GM18873 (cell line): ENCODE measurements around the gene DLX2.

Experiments used
- ATAC-seq: cut with Tn5 transposase; IDR thresholded peaks from one replicate; pipeline ENCODE4 v1.9.1; 2021; ENCODE audit warnings: mild to moderate bottlenecking, moderate library complexity, moderate number of reproducible peaks; ENCODE audit not compliant: unreplicated experiment, low FRiP score

DLX2 gene

DNA sequence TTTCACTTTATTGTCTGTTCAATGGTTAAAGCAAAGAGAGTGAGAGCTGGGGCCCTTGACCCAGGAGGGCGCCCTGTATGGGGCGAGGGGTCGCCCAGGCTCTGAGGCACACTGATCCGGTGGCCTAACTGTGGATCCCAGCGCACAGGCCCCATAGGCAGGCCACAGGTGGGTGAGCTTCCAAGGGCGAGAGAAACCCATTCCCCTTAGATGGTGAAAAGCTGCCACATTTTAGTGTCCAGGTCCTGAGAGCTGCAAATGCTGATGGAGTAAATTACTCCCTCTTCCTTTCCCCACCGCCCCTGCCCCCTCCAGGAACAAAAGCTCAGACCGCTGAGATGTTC is 5.9 kb upstream of the DLX2 start:
- no peak for ATAC-seq

DNA sequence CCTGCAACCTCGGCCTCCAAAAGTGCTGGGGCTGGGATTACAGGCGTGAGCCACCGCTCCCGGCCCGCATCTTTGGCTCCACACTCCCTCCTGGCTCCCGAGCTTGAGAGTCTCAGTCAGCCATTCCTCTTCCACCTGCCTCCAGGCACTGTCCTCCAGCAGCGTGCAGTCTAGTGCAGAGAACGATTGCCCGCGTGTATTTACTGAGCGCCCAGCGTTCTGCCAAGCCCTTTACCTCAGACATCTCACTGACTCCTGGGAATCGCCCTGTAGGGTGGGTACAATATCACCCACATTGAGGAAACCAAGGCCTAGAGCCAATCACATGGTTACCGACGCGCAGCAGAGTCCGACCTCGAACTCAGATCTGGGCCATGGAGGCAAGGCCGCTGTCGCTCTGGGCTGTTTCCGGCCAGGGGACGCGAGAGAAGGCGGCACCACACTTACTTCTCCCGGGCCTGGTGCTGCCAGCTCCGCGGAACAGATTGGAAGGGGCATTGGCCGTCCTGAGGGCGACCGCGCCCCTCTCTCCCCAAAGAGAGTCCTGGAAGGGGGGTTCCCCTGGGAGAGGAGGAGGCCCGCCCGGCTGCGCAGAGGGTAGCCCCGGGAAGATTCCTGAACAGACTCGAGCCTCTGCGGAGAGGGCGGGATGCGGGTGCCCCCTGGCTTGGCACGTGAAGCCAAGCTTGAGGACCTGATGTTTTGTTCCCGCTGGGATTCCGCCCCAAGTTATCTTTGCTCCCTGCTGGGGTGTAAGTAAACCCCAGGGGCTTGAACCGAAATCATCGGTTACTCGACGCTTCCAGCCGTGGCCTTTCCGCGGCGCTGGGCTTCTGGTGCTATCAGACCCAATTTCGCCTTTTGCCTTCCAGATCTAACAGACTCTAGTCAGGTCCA is 5.2 kb upstream of the DLX2 start:
- ATAC-seq = no peak

DNA sequence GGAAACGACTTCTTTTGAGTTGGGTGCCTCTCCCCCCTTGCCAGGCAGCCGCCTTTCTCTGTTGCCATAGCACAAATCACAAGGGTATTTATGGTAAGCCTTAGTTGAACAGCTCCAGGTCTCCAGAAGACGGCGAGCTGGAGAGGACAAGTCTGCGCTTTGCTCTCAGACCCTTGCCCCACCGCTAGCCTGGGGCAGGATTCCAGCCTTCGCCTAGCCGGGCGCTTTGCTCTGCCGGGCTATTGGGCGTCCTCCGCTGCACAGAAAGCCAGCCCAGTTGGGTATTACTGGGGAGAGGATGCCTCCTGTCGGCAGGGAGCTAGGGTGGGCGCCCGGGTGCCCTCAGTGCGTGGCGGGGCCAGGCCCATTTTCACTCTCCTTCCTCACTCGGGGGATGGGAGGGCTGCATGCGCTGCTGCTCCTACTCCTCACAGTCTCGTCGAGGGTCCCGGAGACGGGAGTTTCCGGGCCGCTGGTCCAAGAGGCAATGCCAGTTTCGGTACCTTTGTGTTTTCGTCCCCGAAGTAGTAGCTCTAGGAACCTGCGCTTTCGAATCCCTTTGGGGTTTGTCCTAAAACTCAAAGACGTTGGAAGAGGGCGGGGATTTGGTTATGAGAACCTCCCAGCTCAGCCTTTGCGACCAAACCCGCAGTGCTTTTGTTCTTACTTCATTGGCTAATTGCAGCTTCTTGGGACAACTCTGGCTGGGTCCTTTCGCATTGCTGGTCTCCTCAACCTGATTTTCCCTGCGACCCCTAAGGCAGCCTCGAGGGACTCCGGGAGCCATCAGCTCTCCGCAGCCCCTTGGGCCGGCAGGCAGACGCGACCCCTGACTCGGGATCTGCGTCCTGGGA is 3.6 kb upstream of the DLX2 start:
- no peak for ATAC-seq

DNA sequence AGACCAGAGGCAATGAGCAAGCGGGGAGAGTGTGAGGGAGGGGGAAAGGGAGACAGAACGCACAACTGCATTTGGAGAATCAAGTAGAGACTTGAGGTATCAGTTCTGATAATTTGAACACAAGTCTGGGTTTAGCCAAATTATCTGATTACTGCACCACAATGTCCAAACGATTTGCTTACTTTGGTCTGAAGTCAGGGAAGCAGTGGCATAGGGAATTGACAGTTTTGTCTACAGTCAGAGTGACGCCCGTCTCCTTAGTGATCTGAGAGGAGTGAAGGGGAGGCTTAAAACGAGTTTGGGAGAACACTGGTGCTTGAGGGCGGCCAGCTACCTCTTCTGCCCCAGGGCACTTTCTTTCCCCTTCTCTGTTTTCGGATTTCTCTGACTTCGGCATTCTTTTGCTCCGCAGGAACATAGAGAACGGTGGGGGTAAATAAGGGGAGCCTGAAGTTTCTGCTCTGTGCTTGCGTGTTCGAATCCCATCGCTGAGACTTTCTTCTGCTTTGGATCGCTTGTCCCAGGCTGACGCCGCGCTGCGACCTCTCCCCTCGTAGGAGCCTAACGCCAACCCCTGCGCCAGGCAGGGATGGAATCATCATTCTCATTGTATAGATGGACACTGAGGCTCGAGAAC is 2.9 kb upstream of the DLX2 start:
- no peak for ATAC-seq

DNA sequence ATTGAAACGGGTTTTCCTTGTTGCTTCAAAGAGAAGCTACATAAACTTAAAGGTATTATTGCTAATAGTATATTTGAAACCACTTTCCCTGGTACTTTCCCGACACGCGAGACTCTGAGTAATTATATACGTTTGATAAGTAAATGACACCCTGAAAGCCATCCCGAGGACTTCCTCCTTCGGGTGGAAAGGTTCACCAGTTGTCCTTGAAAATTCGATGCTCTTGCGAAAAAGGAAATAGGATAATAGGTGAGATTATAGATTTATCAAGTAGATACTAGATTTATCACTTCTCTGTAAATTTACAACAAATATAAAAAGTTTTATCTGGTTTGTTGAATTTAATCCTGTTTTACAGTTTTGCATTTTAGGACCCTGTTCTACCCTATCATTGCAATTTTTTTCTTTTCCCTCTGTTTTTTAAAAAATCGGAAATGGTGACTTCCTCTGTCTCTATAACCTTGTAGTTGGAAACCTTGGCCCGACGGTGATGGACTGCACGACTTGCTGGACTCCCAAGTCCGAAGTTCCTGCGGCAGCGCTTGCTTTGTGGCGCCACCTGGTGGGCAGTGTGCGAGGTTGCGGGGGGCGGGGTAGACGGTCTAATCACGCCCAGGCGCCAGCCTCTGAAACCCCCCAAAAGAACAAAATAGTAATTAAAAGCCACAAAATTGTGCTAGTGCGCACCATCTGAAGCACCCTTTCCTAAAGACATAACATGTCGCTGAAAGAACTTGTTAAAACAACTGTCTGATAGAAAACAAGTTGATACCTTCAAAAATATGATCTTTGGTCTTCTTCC is 972 bp upstream of the DLX2 start:
- no peak for ATAC-seq

DNA sequence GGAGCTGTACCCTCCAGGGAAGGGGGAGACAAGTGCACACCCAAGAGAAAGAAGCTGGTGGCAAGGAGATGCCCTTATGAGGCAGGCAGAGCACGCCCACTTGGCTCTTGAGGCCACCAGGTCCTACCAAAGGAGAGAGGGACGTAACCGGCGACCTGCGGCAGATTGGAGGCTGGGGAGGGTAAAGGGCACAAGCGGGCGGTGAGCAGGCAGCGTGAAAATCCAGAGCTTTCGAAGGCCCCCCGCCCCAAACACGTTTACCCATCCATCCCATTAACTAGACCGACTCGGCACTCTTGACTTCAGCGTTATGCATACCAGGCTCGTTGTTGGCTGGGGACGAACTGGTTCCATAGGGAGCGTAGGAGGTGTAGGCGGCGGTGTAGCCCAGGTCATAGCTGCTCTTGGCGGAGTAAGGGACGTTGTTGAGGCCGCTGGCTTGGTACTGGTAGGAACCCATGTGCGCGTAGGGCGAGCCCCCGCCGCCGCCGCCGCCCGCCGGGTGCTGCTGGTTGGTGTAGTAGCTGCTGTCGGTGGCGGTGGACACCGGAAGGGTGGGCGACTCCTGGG is 794 bp downstream of the DLX2 start:
- ATAC-seq = no peak

DNA sequence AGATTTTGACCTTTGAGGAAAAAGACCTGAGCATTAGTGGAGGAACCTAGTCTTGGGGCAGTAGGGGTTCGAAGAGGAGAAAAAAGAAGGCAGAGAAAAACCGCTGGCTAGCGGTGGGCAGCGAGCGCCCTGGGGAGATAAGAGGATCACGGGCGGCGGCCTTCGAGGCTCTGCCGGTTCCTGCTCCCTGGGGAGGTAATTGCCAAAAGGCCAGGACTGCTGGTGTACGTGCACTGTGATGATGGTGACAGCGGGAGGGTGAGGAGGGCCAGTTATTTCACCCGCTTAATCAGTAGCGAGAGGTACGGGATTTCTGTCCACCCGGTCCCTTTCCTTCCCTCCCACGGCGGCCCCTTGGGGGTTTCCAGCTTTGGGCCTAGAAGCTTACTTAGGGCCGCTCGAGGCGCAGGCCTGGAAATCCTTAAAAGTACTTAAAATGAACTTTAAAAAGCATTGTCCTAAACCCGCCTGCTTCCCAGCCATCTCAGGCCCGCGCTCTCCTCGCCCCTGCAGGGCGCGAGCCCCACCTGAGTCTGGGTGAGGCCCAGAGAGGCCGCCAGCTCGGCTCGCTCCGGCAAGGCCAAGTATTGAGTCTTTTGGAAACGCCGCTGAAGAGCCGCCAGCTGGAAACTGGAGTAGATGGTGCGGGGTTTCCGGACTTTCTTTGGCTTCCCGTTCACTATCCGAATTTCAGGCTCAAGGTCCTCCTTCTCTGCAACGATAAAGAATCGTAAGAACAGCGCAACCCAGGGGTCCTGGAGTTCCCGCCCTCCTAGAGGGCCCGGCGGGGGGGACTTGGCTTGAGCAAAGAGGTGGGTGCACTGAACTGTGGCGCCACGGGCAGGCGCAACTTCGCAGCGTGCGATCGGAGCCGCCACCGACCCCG is 1.5 kb downstream of the DLX2 start:
- ATAC-seq = no peak

DNA sequence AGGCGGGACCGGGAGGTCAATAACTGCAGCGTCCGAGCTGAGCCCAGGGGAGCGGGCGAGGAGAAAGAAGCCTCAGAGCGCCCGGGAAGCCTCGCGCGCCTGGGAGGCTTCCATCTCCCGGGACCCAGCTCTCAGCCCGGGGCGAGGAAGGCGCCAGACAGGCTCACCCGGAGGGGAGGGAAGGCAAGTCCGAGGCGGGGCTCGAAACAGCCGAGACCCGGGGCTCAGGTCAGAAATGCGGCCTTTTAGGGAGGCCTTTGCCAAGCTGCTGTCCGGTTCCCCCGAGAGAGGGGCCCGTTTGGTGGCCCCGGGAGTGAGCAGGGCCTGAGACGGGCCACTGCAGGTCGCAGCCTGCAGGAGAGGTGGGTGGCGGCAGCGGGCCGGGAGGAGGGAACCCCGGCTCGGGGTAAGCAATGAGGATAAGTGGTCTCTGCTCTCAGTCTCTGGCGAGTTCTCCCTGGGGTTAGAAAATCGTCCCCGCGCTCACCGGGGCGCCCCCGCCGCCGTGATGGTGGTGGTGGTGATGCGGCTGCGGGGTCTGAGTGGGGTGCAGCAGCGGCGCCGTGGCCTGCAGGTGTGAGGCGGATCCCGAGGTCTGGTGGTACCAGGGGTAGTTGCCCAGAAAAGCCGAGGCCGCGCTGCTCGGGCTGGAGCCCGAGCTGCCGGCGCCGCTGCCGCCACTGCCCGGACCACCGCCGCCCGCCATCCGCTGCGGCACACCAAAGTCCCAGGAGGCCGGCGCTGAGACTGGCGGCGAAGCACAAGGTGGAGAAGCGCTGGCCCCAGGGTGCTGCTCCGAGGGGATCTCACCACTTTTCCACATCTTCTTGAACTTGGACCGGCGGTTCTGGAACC is 2.4 kb downstream of the DLX2 start:
- no peak for ATAC-seq

DNA sequence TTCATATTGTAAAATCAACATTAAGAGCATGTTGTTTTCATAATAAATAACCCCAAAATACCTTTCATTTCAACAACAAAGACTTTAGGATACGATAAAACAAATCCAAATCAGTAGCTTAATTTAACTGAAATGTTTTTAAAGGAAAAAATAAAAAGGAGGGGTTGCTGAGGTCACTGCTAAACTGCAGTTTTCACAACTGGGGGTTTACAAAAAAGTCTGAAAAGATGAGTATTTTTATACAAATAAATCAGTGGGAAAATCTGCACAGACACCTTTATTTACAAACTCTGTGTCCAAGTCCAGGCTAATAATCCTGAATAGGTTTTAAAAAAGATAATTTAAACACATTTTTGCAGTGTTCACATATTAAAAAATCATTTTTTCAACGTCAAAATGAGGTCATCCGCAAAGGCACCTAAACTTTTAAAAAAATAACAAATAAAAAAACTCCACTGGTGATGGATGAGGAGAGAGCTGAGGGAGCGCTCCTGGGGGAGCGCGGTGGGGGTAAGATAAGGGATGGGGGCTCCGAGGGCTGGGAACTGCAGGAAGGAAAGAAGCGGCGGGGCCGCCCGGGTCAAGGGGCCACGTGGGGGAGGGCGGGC is 3.1 kb downstream of the DLX2 start:
- ATAC-seq = no peak

DNA sequence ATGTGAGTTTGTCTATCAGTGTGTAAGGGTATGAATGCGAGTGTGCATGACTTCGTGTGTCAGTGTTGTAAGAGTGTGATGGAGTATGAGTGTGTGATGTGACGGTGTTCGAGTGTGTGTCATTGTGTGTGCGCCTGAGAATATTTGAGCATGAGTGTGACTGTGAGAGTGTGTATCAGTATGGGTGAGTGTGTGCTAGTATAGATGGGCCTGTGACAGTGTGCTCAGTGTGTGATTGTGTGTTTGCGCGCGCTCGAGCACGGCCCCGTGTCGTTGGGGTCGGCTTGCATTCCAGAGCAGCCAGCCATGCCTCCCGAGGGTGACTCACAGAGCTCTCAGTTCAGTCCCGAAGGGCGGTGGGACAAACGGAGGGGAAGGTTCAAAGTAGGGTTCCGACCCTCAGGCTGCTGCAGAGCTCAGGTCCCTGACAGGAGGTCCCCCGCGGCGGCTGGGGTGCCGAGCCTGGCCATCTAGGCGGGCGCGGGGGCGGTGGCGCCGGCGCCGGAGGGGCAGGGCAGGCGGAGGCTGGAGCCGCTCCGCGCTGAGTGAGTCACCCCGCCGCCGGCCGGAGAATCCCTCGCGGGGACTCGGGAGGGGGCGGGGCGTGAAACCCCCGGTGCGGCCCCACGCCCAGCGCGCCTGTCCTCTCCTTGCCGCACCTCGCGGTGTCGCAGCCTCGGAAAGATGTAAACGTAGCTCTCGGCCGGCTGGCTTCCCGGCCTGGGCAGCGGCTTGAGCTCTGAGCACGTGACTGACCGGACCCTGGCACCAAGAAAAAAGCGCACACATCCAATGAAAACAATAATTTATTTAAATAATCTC is 3.8 kb downstream of the DLX2 start:
- ATAC-seq = no peak

DNA sequence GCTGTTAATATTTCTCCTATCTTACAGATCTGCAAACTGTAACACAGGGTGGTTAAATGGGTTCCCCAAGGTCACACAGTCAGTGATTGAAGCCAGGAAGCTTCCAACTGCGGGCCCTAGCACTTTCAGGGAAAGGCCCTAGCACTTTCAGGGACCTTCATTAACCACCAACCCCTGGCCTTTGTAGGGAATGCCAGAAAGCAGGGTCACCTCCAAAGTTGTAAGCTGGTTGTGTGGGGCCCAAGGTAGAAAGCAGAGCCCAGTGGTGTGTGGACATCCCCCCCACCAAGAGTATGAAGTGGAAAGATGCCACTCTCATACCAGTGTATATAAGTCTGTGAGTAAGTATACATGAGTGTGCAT is 4.4 kb downstream of the DLX2 start:
- no peak for ATAC-seq

DNA sequence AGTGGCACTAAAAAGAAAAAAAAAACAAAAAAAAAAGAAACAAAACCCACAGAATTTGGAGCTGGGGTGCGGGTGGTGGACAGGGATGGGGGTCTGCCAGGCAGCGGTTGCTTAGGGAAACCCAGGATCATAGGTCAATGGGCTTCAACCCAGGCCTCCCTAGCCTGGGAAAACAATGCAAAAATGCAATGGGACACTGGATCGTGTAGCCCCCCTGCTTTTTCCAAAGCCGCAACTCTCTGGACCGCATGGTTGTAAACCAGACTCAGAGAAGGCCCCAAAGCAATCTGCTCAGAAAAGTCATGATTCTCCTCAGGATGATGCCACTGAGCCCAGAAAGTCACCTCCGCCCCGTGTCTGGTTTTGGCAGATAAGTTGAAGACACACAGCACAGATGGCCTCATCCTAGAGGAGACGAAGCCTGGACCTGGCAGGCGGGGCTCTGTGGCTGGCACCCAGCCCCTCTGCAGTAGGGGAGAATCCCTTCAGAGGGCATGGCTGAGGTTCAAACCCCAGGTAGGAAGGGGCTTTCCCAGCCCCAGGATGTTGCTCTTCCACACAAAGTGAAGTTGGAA is 5.1 kb downstream of the DLX2 start:
- no peak for ATAC-seq

DNA sequence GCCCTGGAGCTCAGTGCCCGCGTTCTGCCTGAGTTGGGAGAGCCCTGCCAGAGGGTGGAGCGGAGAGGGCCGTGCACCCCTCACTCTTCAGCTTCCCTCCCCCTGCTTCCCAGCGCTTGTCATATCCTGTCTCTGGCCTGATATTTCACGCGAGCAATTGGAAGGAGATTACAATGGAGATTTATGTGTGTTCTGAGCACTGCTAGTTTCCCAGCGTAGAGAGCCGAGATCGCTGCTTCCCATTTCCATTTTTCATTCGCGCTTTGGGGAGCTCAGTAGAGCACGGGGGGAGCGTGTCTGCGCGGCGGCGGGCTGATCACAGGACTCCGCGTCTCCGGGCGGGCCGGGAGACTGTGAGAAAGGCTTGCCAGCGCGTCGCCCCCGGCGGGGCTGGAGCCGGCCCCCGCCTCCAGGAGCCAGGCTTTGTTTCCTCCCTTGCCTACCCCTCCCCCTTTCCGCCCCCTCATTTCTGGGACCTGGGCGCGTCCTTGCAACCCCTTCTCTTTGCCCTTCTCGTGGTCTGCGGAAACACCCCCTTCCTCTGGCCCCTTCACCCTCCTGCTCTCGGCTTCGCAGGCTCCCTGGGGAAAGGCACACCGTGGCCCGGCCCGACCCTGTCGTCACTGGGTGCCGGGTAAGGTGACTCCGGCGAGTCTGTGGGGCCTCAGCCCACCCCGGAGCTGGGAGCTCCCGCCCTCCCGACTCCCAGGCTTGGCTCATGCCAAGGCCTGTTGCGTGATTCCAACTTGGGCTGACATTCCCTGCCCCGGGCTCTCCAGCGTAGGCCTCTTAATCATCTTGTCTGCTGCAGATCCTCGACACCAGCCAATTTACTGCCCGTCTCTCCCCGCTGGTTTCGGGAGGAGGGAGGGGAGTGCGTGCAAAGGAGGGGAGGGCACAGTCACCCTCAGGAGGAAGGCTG is 5.8 kb downstream of the DLX2 start:
- no peak for ATAC-seq

DNA sequence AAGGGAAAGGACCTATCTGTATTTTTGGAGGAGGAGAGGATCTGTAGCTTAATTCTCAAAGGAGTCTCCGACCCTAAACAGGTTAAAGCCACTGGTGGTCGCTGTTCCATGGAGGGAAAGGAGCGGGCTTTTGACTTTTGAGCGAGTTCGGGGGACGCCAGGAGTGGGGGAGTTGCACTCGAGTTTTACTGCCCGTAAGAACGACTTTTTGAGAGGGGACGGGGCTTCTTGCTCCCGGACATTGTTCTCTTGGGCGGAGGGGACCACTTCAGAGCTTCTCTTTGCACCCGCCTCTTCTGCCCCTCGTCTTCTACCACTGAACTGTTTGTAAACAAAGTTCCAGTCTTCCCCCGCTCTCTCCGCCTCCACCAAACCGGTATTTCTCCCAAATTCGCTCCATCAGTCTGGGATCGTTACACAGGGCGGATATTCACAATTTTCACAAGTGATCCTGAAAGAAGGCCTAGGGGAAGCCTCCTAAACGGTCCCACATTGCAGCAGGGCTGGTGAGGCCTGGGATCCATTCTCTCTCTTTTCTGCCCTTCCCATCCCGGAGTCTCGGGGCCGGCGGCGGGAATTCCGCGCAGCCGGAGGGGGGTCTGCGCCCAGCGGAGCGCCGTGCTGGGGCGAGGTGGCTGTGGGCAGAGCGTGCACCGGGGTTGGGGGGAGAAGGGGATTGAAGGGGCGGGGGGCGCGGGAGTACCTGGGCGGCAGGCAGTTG is 6.6 kb downstream of the DLX2 start:
- ATAC-seq = no peak
